Activated CD4-positive, alpha-beta T cell treated with anti-CD3 and anti-CD28 coated beads, Interleukin-2, amount 50 U/mL, for 1 hour (primary cell): ENCODE measurements around the gene YAP1.

Experiments used
- DNase-seq: peaks from one replicate; pipeline ENCODE4 v3.0.0-alpha.2; 2020

Gene YAP1

DNA sequence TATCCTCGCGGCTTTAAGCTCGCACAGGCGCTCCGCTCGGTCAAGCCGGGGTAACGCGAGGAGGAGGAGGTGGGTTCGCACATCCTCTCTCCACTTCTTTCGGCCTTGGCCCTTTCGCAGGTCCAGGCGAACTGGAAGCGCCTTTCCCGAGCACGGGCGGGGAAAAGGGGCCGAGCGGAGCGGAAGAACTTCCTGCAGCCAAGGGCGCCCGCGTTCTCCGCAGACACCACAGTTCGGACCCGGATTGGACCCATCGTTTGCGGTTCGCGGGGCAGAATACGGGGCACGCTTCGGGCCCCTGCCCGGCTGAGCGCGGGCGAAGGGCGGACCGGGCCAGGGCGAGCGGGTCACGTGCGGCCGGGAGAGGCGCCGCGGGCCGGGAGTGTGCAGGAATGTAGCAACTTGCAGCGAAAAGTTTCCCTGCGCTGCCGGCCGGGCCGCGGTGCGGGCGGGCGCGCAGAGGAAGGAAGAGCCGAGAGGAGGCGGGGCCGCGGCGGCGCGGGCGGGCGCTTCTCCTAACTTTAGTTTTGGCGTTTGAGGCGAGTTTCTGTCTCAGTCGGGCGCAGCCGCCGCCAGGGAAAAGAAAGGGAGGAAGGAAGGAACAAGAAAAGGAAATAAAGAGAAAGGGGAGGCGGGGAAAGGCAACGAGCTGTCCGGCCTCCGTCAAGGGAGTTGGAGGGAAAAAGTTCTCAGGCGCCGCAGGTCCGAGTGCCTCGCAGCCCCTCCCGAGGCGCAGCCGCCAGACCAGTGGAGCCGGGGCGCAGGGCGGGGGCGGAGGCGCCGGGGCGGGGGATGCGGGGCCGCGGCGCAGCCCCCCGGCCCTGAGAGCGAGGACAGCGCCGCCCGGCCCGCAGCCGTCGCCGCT lies at the start of gene YAP1:
TSS of gene YAP1 (plus strand) at position 552 of the 865 bp plus-strand sequence. CDS start 402 bp downstream, outside the sequence.
- DNase-seq: peak; percentile 61

DNA sequence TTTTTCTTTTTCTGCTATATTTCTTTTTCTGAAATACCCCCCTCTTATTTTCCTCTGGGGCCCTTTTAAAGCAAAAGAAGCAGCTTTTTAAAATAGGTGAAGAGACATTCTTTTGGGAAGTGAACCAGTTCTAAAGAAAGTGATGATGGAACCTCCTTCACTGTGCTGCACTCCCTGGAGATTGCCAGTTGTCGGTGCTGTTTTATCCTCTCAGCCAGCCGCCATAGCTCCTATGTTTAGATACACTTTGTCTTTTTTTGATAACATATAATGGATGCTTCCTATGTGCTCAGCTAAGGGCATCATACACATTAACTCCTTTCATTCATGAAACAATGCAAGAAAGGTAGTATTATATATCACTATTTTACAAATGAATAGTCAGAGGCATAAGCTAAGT lies 49.0 kb upstream of the YAP1 start:
- DNase-seq: no peak

DNA sequence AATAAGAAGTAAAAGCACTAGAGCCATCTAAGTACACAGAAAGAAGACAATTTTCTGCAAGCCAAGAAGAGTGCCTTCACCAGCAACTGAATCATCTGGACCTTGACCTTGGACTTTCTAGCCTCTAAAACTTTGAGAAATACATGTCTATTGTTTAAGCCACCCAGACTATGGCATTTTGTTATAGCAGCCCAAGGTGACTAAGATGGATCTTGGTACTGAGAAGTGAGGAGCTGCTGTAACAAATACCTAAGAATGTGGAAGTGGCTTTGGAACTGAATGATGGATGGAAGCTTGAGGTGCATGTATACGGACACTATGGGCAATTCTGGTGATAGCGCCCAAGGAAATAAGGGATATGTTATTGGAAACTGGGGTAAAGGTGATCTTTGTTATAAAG lies 48.1 kb upstream of the YAP1 start:
- DNase-seq: no peak

DNA sequence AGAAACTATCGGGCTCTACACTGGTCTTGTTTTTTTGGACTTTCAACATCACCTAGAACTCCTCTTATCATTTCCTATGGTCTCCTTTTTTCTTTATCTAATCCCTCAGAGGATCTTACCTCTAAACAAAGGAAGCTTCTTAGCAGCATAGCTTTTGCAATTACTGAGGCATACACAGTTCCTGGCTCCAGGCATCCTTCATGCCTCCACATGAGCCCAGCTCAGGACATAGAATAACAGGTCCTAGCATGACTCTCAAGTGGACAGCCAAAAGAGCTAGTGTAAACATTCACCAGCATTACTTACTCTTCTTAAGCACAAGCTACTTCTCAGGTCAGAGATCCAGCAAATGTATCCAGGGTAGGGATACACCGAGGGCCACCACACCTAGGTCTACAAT lies 45.9 kb upstream of the YAP1 start:
- DNase-seq: no peak

DNA sequence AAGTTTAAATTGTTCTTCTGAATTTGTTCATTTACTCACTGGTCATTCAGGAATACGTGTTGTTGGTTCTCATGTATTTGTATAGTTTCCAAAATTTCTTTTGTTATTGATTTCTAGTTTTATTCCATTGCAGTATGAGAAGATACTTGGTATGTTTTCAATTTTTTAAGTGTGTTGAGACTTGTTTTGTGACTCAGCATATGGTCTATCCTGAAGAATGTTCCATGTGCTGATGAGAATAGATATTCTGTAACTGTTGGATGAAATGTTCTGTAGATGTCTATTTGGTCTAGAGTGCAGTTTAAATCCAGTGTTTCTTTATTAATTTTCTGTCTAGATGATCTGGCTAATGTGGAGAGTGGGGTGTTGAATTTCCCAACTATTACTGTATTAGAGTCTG lies 39.5 kb upstream of the YAP1 start:
- no peak for DNase-seq

DNA sequence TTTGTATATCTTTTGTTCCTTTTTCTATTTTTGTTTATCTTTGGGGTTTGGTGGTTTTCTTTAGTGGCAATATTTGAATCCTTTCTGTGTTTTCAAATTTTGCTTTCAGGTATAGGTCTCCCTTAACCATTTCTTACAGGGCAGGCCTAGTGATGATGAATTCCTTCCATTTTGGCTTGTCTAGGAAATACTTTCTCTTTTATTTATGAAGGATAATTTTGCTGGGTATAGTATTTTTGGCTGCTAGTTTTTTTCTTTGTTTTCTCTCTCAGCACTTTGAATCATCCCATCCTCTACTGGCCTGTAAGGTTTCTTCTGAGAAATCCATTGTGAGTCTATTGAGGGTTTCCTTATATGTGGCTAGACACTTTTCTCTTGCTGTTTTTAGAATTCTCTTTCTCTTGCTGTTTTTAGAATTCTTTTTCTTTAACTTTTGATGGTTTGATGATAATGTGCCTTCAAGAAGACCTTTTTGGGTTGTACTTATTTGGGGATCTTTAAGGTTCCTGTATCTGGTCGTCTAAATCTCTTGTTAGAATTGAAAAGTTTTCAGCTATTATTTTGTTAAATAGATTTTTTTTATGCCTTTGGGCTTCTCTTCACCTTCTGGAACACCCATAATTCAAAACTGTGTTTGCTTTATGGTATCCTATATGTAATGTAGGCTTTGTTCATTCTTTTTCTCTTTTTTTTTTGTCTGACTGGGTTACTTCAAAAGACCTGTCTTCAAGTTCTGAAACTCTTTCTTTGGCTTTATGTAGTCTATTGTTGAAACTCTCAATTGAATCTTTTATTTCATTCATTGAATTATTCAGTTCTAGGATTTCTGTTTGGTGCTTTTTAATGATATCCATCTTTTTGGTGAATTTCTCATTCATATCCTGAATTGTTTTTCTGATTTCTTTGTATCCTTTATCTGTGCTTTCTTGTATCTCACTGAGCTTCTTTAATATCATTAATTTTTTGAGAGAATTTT lies 38.5 kb upstream of the YAP1 start:
- DNase-seq: no peak

DNA sequence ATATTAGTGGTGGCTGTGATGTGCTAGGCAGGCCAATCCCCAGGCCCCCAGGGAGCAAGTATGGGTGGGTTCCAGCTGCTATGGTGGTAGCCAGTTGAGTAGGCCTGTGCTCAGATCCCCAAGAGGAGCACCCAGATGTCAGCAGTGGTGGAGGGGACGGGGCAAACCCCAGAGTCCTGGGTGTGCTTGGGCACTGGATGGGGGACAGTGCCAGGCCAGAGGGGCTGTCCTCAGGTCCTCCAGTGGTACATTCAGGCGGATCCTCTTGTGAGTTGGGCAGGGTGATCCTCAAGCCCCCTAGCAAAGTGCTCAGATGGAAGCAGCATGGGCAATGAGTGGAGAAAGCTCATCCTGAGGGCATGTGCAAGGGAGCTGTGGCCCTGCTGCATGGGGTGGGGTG lies 37.0 kb upstream of the YAP1 start:
- no peak for DNase-seq

DNA sequence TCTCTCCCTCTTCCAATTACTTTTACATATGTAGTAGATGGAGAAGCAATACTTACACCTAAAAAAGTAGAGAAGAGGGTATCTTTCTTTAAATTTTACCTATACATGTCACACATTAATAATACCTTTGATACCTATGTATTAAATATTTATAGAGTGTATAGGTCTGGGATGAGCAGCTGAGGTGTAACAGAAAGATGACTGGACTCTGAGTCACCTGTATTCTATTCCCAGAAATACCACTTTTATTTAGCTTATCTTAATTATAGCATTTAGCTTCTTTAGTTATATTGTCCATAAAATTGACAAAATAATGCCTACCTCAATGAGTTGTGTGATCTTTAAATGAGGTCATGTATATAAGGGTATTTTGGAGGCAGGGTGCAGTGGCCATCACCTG lies 30.6 kb upstream of the YAP1 start:
- DNase-seq: no peak

DNA sequence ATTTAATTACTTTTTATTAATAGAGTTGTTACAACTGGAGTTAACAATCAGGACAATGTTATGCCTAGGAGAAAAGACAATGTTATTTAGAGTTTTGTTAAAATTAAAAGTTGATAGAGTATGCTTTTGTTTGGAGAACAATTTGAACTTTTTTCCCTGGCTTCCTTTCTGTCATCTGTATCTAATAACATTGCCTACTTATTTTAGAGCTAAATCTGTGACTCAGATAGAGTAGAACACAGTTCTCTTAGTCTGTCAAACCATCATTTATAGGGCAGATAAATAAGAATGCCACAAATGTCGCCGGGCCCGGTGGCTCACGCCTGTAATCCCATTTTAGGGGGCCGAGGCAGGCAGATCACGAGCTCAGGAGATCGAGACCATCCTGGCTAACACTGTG lies 28.9 kb upstream of the YAP1 start:
- no peak for DNase-seq

DNA sequence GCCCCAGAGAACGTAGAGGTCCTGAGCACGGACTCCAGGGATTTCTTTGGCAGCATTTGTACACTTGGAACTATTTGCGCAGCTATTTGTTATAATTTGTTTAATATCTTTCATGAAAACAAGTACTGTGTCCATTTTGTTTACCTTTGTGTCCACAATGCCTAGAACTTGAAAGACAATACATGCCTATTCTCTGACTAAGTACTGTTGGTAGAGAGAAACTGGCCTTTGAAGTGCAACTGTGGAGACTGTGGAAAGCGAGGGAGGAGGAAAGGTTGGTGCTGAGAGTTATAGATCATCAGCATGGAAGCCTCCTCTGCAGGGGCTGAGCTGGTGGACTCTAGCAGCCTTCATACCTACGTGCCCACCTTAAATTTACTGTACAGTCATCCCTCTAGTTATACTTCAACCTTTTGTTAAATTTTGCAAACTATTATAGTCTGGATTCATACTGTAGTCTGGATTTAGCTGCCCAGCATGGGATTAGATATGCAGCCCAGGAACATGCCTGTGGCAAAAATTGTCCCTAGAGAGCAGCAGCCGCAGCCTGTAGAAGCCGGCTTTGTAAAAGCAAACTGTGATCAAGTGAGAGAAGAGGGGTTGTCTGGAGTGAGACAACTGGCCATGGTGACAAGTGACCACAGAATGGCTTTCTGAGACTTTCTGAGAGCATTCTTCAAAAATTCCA lies 24.2 kb upstream of the YAP1 start:
- no peak for DNase-seq

DNA sequence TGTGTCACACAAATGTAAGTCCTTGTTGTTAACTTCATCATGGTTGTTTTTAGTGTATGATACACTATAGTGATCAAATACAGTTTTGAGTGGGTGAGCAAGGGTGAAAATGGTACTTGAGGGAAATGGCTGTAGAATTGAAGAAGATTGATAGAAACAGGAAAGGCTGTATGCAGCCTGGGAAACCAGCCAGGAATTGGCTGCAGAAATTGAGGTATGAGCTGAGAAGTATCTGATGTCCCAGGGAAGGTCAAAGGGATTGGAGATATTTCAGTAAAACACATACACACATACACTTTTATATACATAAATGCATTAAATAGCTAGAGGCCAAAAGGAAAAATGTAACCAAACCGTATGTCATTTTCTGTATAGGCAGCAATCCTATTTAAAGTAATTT lies 13.1 kb upstream of the YAP1 start:
- no peak for DNase-seq

DNA sequence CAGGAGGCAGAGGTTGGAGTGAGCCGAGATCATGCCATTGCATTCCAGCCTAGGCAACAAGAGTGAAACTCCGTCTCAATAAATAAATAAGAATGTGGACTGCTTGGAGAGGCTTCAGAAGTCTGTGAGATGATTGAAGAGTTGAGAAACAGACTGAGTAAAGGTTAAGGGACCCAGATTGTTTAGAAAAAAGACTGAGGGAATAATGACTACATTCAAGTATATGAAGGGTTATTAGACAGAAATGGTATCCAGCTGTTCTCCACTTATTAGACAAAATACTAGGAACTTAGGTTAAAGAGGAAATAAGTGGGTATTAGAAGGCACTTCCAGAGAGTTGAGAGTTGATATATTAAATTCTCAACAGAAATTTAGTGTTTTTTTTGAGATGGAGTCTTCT lies 10.5 kb upstream of the YAP1 start:
- DNase-seq: no peak

DNA sequence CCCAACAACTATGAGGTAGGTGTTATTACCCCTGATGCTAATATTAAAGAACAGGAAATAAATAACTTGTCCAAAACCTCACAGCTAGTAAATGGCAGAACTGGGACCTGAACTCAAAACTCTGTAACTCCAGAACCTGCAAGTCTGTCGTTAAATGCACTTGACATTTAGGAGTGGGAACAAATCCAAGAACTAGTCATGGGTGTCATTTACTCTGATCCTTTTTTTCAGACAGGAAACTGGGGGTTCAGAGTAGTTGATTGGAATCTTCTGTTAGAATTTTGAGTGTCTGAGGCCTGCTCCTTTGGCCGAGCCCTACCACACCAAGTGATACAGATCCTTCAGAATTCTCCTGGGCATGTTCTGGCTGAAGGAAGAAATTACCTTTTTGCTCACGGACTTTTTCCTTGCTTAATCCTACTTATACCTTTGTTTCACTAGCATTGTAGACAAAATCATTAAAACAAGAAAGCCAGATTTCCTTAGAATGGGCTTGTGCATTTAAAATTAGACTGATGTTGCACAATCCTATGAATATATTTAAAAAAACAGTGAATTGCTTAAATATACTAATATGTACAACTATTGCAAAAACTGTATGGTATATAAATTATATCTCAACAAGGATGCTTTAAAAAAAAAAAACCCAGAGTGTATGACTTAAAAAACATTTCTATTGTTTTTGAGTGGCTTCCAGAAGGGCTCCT lies 1.4 kb upstream of the YAP1 start:
- DNase-seq: no peak

DNA sequence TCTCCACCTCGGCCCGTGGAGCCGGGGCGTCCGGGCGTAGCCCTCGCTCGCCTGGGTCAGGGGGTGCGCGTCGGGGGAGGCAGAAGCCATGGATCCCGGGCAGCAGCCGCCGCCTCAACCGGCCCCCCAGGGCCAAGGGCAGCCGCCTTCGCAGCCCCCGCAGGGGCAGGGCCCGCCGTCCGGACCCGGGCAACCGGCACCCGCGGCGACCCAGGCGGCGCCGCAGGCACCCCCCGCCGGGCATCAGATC lies 439 bp downstream of the YAP1 start:
- DNase-seq: no peak

DNA sequence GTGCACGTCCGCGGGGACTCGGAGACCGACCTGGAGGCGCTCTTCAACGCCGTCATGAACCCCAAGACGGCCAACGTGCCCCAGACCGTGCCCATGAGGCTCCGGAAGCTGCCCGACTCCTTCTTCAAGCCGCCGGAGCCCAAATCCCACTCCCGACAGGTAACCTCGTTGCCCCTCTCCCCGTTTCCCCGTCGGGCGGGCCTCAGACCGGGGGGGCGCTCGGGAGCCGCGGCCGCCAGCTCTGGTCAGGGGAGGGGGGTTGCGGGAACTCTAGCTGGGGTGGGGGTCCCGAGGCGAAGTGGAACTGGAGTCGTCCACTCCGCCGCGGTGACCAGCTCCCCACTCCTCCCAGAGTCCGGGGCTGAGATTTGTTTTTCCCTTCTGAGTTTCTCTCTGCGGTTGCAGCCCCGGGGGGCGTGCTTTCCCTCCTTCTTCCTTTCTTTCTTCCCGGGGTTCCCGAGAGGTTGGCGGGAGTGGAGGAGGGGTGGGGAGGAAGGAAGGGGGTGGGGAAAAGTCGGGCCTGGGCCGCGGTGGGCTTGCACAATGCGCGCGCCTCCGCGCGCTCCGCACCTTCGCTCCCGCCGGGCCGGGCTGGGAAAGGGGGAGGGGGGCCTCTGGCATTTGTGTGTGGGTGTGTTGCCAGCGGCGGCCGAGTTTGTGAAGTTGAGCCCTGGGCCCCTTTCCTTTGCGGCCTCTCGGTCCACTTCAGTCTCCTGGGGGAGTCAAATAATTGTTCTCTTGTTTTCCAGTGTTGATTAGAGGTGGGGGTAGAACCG lies 952 bp downstream of the YAP1 start:
- peak; percentile 2 for DNase-seq

DNA sequence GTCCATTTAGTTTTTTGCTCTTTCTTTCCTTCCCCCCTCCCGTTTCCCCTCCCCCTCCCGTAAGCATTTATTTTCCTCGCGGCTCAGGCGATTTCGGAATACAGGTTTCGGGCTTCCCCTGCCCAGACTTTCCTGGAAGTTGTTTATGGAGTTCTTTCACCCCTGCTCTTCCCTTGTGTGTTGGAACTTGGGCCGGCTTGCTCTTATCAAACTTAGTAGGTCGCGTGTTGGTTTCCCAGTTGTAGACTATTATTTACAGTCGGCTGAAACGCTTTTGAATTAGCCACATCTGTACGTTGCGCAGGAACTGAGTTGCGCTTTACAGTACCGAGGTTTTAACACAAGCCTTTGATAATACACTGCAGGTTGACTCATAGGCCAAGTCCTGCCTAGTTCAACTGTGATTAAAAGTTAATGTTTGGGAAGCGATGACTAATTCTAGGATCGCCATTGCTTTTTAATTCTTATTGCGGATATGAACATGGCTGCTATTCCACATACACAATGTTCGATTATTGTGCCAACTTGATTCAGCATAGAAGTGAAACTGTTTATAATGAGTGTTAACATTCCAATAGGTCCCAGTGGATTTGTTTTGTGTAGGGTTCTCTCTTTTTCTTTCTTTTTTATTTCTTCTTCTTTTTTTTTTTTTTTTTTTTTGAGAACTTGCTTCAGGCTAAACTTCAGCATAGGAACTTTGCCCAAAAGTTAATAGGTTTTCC lies 1.7 kb downstream of the YAP1 start:
- peak; percentile 18 for DNase-seq

DNA sequence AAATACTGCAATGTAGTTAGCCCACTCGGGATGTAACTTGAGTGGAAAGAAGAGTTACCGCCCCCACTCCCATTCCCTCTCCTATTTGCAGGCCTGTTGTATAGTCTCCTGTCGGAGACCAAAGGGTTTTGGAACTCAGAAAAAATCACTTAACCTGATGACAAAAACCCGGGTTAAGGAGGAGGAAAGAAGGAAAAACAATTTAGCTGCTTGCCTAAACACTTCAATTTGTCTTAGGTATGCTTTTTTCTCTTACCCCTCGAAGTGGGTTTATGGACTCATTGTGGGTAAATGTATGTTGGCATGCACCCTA lies 2.2 kb downstream of the YAP1 start:
- DNase-seq: no peak

DNA sequence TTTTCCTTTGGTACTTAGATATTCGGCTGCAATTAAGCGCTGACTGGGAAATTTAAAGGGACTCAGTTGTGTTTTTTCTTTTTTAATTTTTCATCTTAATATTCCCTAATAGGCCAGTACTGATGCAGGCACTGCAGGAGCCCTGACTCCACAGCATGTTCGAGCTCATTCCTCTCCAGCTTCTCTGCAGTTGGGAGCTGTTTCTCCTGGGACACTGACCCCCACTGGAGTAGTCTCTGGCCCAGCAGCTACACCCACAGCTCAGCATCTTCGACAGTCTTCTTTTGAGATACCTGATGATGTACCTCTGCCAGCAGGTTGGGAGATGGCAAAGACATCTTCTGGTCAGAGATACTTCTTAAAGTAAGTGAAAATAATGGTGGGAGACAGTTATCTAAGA lies 3.8 kb downstream of the YAP1 start:
- DNase-seq: no peak

DNA sequence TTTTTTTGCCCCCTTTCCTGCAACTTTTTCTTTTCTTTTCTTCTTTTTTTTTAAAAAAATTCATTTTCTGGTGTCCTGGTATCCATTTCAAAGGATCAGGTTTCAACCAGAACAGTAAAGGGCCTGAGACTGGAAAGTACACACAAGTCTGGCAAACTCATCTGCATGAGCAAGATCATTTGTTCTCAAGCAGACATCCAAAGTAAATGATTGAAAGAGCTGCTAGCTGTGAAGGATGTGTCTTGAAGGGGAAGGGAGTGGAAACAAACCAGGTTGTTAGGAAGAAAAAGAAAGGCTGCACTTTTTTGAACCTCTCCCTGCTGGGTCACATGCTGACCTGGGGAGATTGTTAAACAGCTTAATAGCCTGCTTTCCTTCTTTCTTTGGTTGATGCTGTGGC lies 5.3 kb downstream of the YAP1 start:
- no peak for DNase-seq

DNA sequence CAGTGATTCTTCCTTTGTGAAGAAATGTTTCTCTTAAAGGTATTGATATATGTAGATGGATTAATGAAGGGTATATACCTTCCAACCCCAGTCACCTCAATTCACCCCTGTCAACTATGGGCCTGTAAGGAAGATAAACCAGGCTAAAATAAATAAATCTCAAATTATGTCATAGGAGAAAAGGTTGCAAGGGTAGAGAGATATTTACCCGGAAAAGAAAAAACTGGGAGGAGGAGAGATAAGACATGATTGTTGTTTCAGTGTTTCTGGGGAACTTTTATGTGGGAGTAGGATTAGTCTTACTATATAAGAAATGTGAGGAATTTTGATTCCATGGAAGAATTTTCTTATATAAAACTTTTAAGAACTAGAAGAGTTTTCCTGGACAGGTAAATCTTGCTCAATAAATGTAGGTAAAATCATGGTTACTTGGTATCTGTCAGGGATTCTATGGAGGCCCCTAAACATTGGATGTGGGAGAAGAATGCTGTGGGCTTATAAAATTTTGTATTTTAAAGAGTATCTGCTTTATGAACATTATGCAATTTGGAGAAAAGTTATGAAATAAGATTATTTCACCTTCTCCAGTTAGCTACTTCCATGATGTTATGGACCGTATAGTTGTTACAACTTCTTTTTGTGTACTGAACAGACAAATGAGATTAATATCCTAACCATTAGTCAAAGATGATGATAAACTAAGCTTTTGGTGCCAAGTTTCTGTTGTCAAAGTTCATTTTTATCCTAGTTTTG lies 6.4 kb downstream of the YAP1 start:
- DNase-seq: no peak
